SW 1271 (cell line): ENCODE results near the gene LSP1.

Experiments used
- DNase-seq, 2 experiments: peaks; one replicate each; lab custom pipeline; 2025; lab: John Stamatoyannopoulos, UW

The LSP1 gene

DNA sequence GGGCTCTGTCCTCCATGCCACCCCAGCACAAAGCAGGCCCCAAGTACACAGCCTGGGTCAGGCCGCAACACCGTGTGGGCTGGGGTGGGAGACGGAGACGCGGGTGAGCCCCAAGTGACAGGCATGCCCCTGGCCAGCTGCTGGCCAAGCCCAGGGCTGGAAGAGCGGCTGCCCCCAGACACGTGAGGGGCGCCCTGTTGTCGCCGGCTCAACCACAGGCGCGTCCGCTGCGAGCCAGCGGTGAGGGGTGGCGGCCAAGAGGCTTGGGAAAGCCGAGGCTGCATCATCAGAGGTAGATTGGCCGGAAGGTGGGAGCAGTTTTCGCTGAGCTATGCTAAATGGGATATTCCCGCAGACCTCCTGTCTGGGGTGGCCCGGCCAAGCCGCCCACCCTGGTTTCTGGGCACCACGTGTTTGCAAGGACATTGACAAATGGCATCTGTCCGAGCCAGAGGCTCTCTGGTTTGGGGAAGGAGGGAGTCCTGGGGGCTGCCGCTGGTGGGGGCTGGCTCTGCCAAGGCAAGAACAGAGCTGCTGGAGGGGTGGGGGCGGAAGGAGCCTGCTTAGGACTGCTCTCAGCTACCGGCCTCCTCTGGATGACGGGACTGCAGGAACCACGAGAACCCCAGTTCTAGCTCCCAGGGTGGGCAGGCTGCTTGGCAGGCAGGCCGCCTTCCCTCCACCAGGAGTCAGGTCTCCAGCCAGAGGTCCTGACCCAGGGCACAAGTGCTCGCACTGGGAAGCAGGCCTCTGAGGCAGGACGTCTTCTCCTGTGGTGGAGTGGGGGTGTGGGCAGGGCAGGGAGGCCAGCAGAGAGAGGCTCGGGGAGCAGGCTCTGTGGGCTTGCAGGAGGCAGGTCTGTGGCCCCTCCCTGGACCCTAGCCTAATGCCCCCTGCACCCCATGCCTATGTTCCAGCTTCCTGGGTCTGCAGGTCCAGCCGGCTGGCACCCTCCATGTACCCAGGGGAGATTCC, 38.3 kb downstream of the LSP1 start:
- DNase-seq, result no peak

DNA sequence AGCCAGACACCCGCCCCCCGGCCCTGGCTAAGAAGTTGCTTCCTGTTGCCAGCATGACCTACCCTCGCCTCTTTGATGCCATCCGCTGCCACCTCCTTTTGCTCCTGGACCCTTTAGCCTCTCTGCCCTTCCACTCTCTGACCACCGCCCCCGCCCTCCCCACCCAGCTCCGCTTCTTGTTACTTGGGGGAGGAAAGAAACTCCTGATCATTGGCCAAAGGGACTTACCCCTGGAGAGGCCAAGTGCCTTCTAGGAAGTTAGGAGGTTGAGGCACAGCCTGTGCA, 38.9 kb downstream of the LSP1 start, which contains the start of gene PRR33:
Gene PRR33 (minus strand): TSS at position 65 of the 285 bp plus-strand sequence. CDS start 1,311 bp downstream, outside the sequence.
- DNase-seq, result no peak

DNA sequence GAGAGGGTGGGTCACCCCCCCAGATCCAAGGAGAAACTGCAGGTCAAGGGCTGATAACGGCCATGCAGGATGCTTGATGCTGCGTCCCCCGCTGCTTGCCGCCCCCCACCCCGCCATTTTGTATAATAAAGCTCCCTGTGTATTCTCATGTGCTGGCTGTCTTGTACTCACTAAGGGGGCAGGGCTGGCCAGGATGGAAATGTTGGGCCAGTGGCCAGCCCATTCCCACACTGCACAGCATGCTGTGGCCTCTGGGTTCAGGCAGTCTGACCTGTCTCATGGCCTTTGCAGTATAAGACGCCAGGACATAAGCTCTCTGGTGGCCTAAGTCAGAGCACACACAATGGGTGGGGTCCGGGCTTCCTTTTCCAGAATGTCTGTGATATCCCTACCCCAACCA, 39.2 kb downstream of the LSP1 start:
- no peak for DNase-seq

DNA sequence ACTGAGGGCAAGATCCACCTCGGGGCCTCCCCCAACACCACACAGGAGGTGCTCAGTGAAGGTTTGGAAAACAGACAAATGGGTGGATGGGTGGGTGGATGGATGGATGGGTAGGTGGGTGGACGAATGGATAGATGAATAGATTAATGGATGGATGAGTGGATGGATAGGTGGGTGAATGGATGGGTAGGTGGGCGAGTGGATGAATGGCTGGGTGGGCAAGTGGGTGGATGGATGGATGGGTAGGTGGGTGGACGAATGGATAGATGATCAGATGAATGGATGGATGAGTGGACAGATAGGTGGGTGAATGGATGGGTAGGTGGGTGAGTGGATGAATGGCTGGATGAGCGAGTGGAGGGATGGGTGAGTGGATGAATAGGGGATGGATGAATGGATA, 39.7 kb downstream of the LSP1 start:
- DNase-seq, result no peak

DNA sequence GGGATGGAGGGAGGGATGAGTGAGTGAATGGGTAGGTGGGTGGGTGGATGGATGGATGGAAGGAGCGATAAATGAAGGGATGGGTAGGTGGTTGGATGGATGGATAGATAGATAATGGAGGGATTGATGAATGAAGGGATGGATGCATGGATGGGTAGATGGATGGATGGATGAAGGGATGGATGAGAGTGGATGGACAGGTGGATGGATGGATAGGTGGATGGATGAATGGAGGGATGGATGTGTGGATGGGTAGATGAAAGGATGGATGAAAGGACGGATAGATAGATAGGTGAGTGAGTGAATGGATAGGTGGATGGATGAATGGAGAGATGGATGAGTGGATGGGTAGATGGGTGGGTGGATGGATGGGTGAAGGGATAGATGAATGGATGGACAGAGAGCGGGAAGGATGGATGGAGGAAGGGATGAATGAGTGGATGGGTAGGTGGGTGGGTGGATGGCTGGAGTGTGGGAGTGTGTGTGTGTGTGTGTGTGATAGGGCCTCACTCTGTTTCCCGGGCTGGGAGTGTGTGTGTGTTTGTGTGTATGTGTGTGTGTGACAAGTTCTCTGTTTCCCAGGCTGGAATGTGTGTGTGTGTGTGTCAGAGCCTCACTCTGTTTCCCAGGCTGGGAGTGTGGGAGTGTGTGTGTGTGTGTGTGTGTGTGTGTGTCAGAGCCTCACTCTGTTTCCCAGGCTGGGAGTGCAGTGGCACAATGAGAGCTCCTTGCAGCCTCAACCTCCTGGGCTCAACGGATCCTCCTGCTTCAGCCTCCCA, 40.9 kb downstream of the LSP1 start:
- DNase-seq, result no peak

DNA sequence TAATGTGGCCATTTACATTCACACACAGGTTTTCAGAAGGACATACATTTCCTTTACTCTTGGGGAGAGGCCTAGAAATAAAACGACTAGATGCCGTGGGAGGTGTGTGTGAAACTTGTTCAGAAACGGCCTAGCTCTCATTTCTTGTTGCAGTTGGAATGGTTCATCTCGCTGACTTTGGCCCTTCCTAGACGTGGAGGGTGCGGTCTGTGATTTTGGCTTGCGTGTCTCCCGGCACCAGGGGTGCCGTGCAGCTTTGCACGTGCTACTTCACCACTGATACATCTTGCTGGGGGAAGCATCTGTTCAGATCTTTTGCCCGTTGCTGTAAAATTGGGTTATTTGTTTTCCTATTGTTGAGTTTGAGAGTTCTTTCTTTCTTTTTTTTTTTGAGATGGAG, 41.9 kb downstream of the LSP1 start:
- DNase-seq, result no peak

DNA sequence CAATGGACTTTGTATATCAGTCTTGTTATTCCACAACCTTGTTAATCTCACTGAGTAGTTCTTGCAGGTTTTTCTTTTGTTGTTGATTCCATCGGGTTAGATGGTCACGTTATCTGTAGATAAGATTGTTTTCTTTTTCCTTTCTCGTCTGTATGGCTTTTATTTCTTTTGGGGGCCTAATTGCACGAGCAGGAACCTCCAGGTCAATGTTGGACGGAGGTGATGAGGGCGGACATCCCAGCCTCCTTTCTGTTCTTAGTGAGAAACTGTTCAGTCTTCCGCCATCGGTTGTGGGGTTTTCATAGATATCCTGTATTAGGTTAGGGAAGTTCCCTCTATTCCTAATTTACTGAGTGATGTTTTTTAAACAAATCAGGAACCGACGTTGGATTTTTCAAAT, 43.6 kb downstream of the LSP1 start:
- no peak for DNase-seq

DNA sequence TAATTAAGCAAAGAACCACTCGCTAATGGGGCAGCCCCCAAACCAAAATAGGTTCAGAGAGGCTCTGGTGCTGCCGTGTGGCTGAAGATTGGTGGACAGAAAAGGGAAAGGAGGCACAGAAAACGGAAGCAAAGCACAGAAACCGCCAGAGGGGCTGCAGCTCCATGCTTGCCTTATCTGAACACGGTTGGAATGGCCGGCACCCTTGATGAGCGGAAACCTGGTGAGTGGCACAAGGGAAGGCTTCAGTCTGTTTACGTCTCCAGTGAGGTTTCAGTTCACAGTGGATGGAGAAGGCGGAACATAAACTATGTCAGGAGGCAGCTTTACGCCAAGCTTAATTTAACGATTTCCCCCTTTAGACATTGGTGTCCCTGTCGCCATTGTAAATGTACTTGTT, 44.0 kb downstream of the LSP1 start:
- no peak for DNase-seq

DNA sequence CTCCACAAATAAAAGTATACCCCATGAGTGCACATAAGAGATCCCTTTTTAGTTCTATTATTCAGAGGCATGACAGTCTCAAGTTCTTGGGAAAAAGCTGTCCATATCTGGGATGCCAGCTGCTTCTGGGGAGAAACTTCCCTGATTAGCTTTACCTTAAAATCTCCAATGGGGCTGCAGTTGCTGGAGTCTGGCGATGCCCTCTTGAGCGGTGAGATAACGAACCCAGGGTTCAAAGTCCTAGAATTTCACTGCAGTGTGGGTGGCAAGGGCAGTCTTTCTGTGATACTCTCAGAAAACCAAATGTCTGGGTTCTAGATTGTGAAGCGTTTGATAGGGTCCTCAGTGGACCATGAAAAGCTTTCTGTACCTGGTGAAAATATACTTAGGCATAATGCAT, 46.2 kb downstream of the LSP1 start:
- no peak for DNase-seq

DNA sequence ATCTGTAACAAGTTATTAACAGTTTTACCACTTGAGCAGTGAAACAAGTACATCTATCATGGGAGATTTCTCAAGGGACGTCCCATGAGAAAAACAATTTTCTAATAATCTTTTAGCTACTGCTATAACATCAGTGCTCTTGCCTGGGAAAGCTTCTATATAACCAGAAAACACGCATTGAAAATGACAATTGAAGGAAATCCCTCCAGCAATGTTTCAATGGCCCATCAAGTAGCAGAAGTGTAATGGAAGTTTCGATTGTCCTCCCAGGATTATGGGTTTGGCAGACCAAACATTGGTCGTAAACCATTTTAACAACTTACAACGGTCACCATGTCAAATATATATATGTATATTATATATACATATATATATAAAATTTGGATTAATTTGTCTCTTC, 46.8 kb downstream of the LSP1 start:
- no peak for DNase-seq

DNA sequence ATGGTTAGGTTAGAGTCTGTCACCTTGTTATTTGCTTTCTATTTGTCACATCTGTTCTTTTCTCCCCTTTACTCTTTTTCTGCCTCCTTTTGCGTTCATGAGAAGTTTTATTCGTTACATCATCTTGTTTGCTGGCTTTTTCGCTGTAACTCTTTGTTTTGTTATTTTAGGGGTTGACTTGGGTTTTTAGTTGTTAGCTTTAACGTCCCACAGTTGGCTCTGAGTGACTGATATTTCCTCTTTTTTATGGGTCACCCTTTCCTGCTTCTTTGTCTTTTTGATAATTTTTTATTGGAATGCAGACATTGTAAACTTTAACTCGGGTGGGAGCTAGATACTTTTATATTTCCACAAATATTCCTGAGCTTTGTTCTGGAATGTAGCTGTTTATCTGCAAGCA, 53.3 kb downstream of the LSP1 start:
- DNase-seq, result no peak

DNA sequence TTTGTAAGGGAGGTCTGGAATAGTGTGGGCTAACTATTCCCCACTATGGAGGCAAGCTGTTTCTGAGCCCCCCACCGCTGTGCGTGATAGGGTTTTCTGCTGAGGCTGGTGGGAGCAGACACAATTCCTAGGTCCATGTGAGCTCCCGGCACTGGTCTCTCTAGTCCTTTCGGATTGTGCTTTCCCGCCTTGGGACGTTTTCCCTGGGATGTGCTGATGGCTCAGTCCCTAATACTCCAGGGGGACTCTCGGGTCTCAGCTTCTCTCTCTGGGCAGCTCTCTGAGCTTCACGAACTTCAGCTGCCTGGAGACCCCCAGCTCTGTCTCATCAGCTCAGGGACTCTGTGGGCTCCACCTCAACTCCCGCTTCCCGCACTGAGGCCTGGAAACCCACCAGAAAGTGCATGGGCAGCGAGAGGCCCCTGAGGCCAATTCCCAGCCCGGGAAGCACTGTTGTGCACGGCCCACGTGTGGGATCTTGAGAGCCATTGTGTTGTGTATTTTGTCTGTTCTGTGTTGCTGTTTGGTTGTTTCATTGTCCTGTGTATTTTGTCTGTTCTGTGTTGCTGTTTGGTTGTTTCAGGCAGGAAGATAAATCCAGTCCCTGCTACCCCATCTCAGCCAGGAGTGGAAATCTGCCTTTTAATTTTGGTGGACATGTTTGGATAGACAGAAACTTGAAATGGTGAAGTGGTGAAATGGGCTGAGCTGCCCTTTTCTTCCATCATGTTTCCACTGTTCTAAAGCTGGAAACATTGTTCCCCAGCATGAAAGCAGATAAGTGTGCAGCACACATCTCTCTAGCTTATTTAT, 53.9 kb downstream of the LSP1 start:
- DNase-seq, result no peak

DNA sequence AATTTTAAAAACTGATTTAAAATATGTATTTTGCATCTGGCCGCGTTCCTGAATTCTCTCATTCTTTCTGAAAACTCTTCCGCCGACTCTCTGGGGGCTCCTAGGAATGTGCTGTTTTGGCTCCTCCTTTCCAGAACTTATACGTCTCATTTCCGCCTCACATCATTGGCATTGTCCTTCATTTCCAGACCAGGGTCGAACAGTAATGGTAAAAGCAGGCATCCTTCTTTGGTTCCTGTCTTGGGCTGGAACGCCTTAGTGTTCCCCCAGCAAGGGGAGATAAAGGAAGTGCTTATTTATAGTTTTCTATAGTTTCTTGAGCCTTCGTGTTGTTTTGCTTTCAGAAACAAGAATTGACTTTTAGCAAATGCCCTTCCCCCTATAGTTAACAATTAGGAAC, 55.7 kb downstream of the LSP1 start:
- DNase-seq, result no peak

DNA sequence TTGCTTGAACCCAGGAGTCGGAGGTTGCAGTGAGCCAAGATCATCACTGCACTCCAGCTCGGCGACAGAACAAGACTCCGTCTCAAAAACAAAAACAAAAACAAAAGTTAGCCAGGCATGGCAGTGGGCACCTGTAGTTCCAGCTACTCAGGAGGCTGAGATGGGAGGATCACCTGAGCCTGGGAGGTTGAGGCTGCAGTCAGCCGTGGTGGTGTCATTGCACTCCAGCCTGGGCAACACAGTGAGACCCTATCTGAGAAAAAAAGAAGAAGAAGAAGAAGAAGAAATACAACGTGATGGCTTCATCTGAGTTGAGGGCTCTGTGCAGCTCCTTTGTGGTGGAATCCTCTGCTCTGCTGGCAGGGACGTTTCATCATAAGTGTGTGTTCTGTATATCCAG, 56.6 kb downstream of the LSP1 start:
- no peak for DNase-seq

DNA sequence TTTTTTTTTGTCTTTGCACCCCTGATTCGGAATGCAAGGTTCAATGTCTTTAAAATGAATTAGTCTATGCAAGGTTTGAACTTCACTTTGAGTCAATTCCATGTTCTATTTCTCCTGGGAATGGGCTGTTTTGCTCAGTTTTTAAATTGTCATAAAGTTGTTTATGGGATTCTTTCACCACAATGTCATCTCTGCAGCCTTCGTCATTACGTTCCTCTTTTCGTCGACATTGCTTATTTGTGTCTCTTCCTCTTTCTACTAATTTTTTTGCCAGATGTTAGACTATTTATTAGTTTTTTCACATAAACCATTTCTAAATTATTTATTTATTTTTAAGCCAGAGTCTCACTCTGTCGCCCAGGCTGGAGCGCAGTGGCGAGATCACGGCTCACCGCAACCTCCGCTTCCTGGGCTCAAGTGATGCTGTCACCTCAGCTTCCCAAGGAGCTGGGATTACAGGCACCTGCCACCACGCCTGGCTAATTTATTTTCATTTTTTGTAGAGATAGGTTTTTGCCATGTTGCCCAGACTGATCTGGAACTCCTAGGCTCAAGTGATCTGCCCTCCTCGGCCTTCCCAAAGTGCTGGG, 59.5 kb downstream of the LSP1 start:
- DNase-seq, result no peak

DNA sequence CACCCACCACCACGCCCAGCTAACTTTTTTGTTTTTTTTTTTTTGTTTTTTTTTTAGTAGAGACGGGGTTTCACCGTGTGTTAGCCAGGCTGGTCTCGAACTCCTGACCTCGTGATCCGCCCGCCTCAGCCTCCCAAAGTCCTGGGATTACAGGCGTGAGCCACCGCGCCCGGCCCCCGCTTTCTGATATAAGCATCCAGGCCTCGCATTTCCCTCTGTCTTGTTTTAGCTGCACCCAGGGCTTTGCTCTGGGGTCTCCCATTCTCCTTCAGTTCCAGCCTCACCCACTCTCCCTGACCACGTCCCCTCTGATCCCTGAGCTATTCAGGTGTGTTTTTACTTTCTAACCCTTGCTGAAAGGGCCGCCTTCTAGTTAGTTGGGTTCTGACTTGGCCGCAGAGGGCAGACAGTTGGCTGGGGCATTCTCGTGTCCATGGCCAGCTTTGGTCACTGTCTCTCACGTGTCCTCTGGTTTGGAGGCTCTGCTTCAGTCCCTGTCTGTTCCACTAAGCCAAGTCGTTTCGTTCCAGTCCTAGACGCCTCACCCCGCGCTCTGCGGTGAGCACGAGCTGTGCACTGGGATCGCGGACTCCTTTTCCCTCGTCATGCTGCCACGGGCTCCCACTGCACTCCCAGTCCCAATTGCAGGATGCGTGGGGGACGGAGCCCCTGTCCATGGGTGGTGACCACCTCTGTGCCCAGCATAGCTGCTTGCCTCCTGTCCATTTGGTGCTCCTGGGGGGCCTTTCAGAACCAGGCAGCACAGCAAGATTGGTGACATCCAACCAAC, 60.6 kb downstream of the LSP1 start:
- no peak for DNase-seq

DNA sequence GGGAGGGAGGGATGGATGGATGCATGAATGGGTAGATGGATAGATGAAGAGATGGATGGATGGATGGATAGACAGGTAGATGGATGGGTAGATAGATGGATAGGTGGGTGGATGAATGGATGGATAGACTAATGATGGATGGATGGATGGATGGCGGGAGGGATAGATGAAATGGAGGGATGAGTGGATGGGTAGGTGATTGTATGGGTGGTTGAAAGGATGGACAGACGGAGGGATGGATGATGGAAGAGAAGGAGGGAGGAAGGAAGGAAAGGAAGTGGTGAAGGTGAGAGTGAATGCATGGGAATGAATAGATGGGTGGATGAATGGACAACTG, 62.9 kb downstream of the LSP1 start:
- DNase-seq, result no peak

DNA sequence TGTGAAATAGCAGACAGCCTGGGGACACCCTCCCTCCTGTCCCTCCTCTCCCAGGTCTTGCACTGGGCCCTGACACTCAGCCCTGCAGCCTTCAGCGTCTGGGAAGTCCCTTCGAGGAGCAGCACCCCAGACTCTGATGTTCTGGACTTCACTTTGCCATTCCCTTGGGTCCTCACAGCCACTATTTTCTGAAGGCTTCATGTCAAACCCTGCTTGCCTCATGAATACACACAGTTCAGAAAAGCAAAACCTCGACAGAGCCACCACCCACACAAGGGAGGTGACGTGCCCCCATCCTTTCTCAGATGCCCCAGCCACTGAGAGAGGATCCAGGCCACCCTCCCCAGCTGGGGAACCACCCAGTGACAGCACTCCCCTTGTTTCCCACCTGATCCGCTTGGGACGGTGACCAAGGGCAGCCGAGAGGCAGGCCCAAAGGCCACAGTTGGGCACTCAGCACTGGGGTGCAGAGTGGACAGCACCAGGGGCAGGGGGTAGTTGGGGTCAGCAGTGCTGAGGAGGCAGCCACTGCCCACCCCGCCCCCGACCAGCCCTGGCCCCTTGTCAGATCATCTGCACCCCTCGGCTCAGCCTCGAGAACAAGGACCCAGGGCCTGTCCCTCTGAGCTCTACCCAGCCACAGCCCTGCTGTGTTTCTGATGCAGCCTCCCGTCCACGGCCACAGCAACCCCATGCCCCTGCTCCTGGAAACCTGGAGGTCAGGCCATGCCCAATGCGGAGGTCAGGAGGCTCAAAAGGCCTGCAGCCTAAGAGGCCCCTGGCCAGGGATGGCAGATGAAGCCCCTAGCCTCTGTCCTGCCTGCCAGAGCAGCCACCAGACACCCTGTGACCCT, 63.5 kb downstream of the LSP1 start:
- no peak for DNase-seq

DNA sequence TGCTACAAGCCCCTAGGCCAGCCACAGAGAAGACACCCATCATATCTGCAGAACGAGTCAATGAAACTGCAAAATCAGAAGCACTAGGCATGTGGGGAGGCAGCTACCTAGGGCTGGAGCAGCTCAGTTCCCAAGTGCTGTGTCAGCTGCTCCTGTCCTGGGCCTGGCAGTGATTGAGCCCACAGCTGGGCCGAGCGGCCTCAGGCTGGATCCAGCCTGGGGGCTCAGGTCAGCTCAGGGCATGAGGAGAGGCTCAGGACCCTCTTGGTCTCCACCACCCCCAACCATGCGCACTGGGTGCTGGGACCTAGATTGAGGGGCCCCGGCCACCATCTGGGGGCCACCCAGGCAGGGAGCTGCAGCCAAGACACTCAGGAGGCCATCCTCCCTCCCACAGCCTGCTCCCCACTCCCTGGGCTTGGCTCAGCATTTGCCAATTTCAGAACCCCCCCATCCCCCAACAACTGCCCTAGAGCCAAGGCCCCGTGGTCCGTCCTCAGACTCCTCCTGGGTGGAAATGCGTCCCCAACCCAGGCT, 64.2 kb downstream of the LSP1 start:
- DNase-seq, result no peak
